H9 (cell line): ENCODE results near the gene PJA2. TPM values are rescaled to one million over a fixed set of nuclear protein-coding genes. Genes with fewer than 3 reads are reported as not detected.
A peak's percentile ranks its signal among the peaks of the same experiment; 100 is the strongest.

Experiments
- DNase-seq: peaks from one replicate; pipeline ENCODE4 v3.0.0-alpha.2; 2017
- H2AFZ ChIP-seq: one replicate; pipeline ENCODE4 v1.6.1; 2013; ENCODE audit warnings: mild to moderate bottlenecking, low read length, control low read depth, moderate library complexity
- H2AK5ac ChIP-seq: 2 replicates; pipeline ENCODE4 v1.6.1; 2013; ENCODE audit warnings: low read length, control low read depth, mixed read lengths; ENCODE audit not compliant: insufficient read length
- H2BK120ac ChIP-seq: one replicate; pipeline ENCODE4 v1.6.1; 2013; ENCODE audit warnings: low read depth, mild to moderate bottlenecking, low read length, control low read depth, inconsistent platforms; ENCODE audit not compliant: poor library complexity, severe bottlenecking
- H2BK12ac ChIP-seq: 2 replicates; pipeline ENCODE4 v1.6.1; 2013; ENCODE audit warnings: low read length, control low read depth, mixed read lengths, low read depth; ENCODE audit not compliant: insufficient read length
- H2BK15ac ChIP-seq: 2 replicates; pipeline ENCODE4 v1.6.1; 2013; ENCODE audit warnings: low read depth, low read length, control low read depth
- H2BK20ac ChIP-seq: one replicate; pipeline ENCODE4 v1.6.1; 2013; ENCODE audit warnings: low read depth, mild to moderate bottlenecking, low read length, control low read depth, inconsistent platforms; ENCODE audit not compliant: poor library complexity, severe bottlenecking
- H2BK5ac ChIP-seq: 2 replicates; pipeline ENCODE4 v1.6.1; 2013; ENCODE audit warnings: low read length, control low read depth, mixed read lengths; ENCODE audit not compliant: insufficient read length
- H3K14ac ChIP-seq: 2 replicates; pipeline ENCODE4 v1.6.1; 2013; ENCODE audit warnings: low read length, control low read depth; ENCODE audit not compliant: insufficient read depth
- H3K18ac ChIP-seq: 2 replicates; pipeline ENCODE4 v1.6.1; 2013; ENCODE audit warnings: low read depth, mild to moderate bottlenecking, mixed read lengths, low read length, control low read depth; ENCODE audit not compliant: insufficient read length
- H3K23ac ChIP-seq: 2 replicates; pipeline ENCODE4 v1.6.1; 2013; ENCODE audit warnings: low read length, control low read depth, mixed read lengths, low read depth; ENCODE audit not compliant: insufficient read length
- H3K23me2 ChIP-seq: 2 replicates; pipeline ENCODE4 v1.6.1; 2013; ENCODE audit warnings: low read depth, mild to moderate bottlenecking, mixed read lengths, low read length, control low read depth; ENCODE audit not compliant: insufficient read length, poor library complexity, severe bottlenecking
- H3K27ac ChIP-seq: 2 replicates; pipeline ENCODE4 v1.5.1; 2013; ENCODE audit warnings: low read length, control low read depth, mixed read lengths, low read depth; ENCODE audit not compliant: insufficient read length
- H3K27me3 ChIP-seq: 2 replicates; pipeline ENCODE4 v1.6.1; 2013; ENCODE audit warnings: low read length, control low read depth, inconsistent platforms; ENCODE audit not compliant: insufficient read depth
- H3K4ac ChIP-seq: 2 replicates; pipeline ENCODE4 v1.6.1; 2013; ENCODE audit warnings: low read depth, mild to moderate bottlenecking, control low read depth, inconsistent platforms, low read length, moderate library complexity
- H3K4me1 ChIP-seq: 2 replicates; pipeline ENCODE4 v1.6.1; 2013; ENCODE audit warnings: low read length, control low read depth, inconsistent platforms; ENCODE audit not compliant: insufficient read depth
- H3K4me2 ChIP-seq: 2 replicates; pipeline ENCODE4 v1.6.1; 2013; ENCODE audit warnings: low read length, control low read depth, mixed read lengths; ENCODE audit not compliant: insufficient read length, insufficient read depth
- H3K56ac ChIP-seq: 2 replicates; pipeline ENCODE4 v1.6.1; 2013; ENCODE audit warnings: low read depth, mild to moderate bottlenecking, mixed read lengths, low read length, control low read depth; ENCODE audit not compliant: insufficient read length
- H3K79me1 ChIP-seq: 2 replicates; pipeline ENCODE4 v1.6.1; 2013; ENCODE audit warnings: low read depth, mild to moderate bottlenecking, moderate library complexity, low read length, control low read depth, inconsistent platforms; ENCODE audit not compliant: insufficient read depth, poor library complexity, severe bottlenecking
- H3K79me2 ChIP-seq: 2 replicates; pipeline ENCODE4 v1.6.1; 2013; ENCODE audit warnings: low read length, control low read depth, inconsistent platforms; ENCODE audit not compliant: insufficient read depth
- H3K9ac ChIP-seq: 2 replicates; pipeline ENCODE4 v1.6.1; 2013; ENCODE audit warnings: low read length, control low read depth, mixed read lengths; ENCODE audit not compliant: insufficient read length; ENCODE audit errors: extremely low read depth
- H3K9me3 ChIP-seq: one replicate; pipeline ENCODE4 v1.6.1; 2013; ENCODE audit warnings: low read depth, low read length, inconsistent platforms; ENCODE audit not compliant: control insufficient read depth
- H3T11ph ChIP-seq: one replicate; pipeline ENCODE4 v1.6.1; 2013; ENCODE audit warnings: mild to moderate bottlenecking, low read length, control low read depth, inconsistent platforms
- H4K20me1 ChIP-seq: one replicate; pipeline ENCODE4 v1.6.1; 2013; ENCODE audit not compliant: control insufficient read depth, insufficient read length, insufficient read depth
- H4K5ac ChIP-seq: 2 replicates; pipeline ENCODE4 v1.6.1; 2013; ENCODE audit warnings: low read depth, mild to moderate bottlenecking, mixed read lengths, low read length, control low read depth; ENCODE audit not compliant: insufficient read length
- H4K8ac ChIP-seq: replicated peaks from 2 replicates; pipeline ENCODE4 v1.6.1; 2013; ENCODE audit warnings: low read length, control low read depth, mixed read lengths, low read depth; ENCODE audit not compliant: insufficient read length
- H4K91ac ChIP-seq: 2 replicates; pipeline ENCODE4 v1.6.1; 2013; ENCODE audit warnings: low read depth, mild to moderate bottlenecking, moderate library complexity, mixed read lengths, low read length, control low read depth; ENCODE audit not compliant: insufficient read length
- H3K27ac Mint-ChIP-seq, 3 experiments: 2 replicates in 2 of 3; 3 replicates in 1 of 3; pipeline ENCODE4 v1.8.0; 2020 to 2021; ENCODE audit warnings: mixed read lengths in 3 of 3, mild to moderate bottlenecking in 1 of 3, moderate library complexity in 1 of 3
- H3K27me3 Mint-ChIP-seq: 2 replicates; pipeline ENCODE4 v1.8.0; 2021; ENCODE audit warnings: low read depth, mild to moderate bottlenecking, moderate library complexity, mixed read lengths
- H3K36me3 Mint-ChIP-seq, 3 experiments: 2 replicates in 2 of 3; 3 replicates in 1 of 3; pipeline ENCODE4 v1.8.0; 2020 to 2021; ENCODE audit warnings: low read depth in 3 of 3, mixed read lengths in 3 of 3; ENCODE audit not compliant: insufficient read depth in 1 of 3
- H3K4me1 Mint-ChIP-seq, 2 experiments: 2 replicates each; pipeline ENCODE4 v1.8.0; 2020; ENCODE audit warnings: mixed read lengths in 2 of 2
- H3K4me3 Mint-ChIP-seq, 2 experiments: 2 replicates in 1 of 2; 3 replicates in 1 of 2; pipeline ENCODE4 v1.8.0; 2020 to 2021; ENCODE audit warnings: mild to moderate bottlenecking in 2 of 2, mixed read lengths in 2 of 2, moderate library complexity in 1 of 2
- H3K9me3 Mint-ChIP-seq, 2 experiments: 2 replicates in 1 of 2; 3 replicates in 1 of 2; pipeline ENCODE4 v1.8.0; 2020; ENCODE audit warnings: mild to moderate bottlenecking in 2 of 2, mixed read lengths in 2 of 2, moderate library complexity in 1 of 2
- WGBS: extraction: QIAGEN DNeasy Blood & Tissue Kit; methylation state at CpG from one replicate; pipeline ENCODE4 v1.1.7; 2013; ENCODE audit warnings: missing lambda C conversion rate, low lambda C conversion rate, mixed read lengths; ENCODE audit not compliant: insufficient read length; ENCODE audit errors: extremely low coverage; 5-methylcytosine and 5-hydroxymethylcytosine counted together
- total RNA-seq: library from RNA; stranded (reverse); gene quantifications from 2 replicates; pipeline ENCODE4 v1.2.1, GENCODE V29; 2021
- TF ChIP-seq, protein P1 (sequence below): fragments of 200-600 bp; sonication (generic); conservative IDR thresholded peaks from 3 replicates; pipeline ENCODE4 v1.8.0; 2021; ENCODE audit warnings: antibody characterized with exemption, mild to moderate bottlenecking

The PJA2 gene
- total RNA-seq, 1 experiment from 2014 or later = 41.5 TPM

DNA sequence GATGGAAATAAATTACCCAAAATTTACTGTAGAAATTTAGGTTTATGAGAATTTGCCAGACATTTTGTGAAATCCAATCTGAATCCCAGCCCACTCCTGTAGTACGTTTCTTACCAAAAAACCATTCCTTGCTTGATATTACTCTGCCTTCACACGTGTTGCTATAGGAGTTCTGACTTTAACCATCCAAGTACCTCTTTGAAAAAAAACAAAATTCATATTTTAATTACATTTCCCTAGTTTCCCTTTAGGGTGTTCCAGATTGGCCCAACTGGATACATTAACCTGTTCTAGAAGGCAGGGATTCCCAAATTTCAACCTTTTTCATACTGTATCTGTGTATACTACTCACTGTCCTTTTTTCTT lies 1.4 kb upstream of the PJA2 start:
- H2AFZ ChIP-seq = no peak overlapping the region

More for the DNA sequence above, 1.4 kb upstream of the PJA2 start:
- Histone ChIP-seq H2BK20ac (no peak overlapping the region), H2BK120ac (no peak overlapping the region), H3K79me1 (no peaks in the 10 kb centered on the region), H3K9me3 (no peaks in the 10 kb centered on the region), H2BK12ac (no peak overlapping the region), H4K20me1 (no peaks in the 10 kb centered on the region), H3K23ac (no peak overlapping the region), H3K14ac (peak overlapping the region; percentile 77; the same call in 1 of the 2 replicates), H2AK5ac (no peak overlapping the region), H4K8ac (no peak overlapping the region), H3K23me2 (peaks cover 6% of the 10 kb centered on the region), H4K91ac (no peak overlapping the region), H3K27me3 (no peaks in the 10 kb centered on the region), H4K5ac (no peak overlapping the region), H3K56ac (no peak overlapping the region), H2BK5ac (no peak overlapping the region), H3T11ph (no peak overlapping the region), H3K79me2 (peaks cover 8% of the 10 kb centered on the region; the same call in 1 of the 2 replicates), H3K18ac (no peak overlapping the region), H3K9ac (peak overlapping the region; percentile 80), H3K27ac (peak overlapping the region; percentile 96), H3K4me2 (peak overlapping the region; percentile 75), H3K4me1 (no peaks in the 10 kb centered on the region), H2BK15ac (no peak overlapping the region), H3K4ac (no peak overlapping the region)
- Mint-ChIP-seq H3K27me3 (no peaks in the 10 kb centered on the region), H3K4me1 (peaks cover 38 to 43% of the 10 kb centered on the region in 2 experiments), H3K9me3 (peaks cover 7 to 19% of the 10 kb centered on the region in 2 experiments; a peak in 4 of 5 replicates), H3K36me3 (peaks cover 0 to 19% (median 1%) of the 10 kb centered on the region in 3 experiments; a peak in 3 of 7 replicates), H3K27ac (peak overlapping the region; percentile 98 to 100 (median 99)), H3K4me3 (peak overlapping the region; percentile 89 to 98)
- no peak for DNase-seq
- no CpG with 5 or more reads among the region's 2 CpGs for WGBS
- TF ChIP-seq, protein P1, sequence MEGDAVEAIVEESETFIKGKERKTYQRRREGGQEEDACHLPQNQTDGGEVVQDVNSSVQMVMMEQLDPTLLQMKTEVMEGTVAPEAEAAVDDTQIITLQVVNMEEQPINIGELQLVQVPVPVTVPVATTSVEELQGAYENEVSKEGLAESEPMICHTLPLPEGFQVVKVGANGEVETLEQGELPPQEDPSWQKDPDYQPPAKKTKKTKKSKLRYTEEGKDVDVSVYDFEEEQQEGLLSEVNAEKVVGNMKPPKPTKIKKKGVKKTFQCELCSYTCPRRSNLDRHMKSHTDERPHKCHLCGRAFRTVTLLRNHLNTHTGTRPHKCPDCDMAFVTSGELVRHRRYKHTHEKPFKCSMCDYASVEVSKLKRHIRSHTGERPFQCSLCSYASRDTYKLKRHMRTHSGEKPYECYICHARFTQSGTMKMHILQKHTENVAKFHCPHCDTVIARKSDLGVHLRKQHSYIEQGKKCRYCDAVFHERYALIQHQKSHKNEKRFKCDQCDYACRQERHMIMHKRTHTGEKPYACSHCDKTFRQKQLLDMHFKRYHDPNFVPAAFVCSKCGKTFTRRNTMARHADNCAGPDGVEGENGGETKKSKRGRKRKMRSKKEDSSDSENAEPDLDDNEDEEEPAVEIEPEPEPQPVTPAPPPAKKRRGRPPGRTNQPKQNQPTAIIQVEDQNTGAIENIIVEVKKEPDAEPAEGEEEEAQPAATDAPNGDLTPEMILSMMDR = no peak
